Activated gamma-delta T cell treated with anti-CD3 and anti-CD28 coated beads, Interleukin-2, amount 50 U/mL, for 16 hours (primary cell): Measurements from ENCODE around the gene SCCPDH.
"Not testable (repeated sequence)": the region's sequence is repeated elsewhere in the genome, so short reads cannot be mapped to it uniquely, and the experiment has no call there.

Source experiments
- DNase-seq: peaks from one replicate; pipeline ENCODE4 v3.0.0-alpha.2; 2020; ENCODE audit warnings: low read depth

Gene SCCPDH

GRCh38 chr1:246708166-246708565 lies 16.0 kb upstream of the SCCPDH start:
- DNase-seq: no peak

GRCh38 chr1:246709196-246709595 lies 15.0 kb upstream of the SCCPDH start:
- DNase-seq: no peak

GRCh38 chr1:246709835-246710234 lies 14.4 kb upstream of the SCCPDH start:
- no peak for DNase-seq

- DNase-seq: no peak
Measured at GRCh38 chr1:246711548-246712003, 12.6 kb upstream of the SCCPDH start.

GRCh38 chr1:246712428-246712827 lies 11.8 kb upstream of the SCCPDH start:
- not testable (repeated sequence) for DNase-seq

GRCh38 chr1:246719361-246719760 lies 4.8 kb upstream of the SCCPDH start:
- DNase-seq: not testable (repeated sequence)

GRCh38 chr1:246720814-246721213 lies 3.4 kb upstream of the SCCPDH start:
- not testable (repeated sequence) for DNase-seq

- DNase-seq: no peak
Measured at GRCh38 chr1:246722720-246723119, 1.5 kb upstream of the SCCPDH start.

- DNase-seq: no peak
Measured at GRCh38 chr1:246724731-246725095, 504 bp downstream of the SCCPDH start.

GRCh38 chr1:246725191-246725590 lies 982 bp downstream of the SCCPDH start:
- no peak for DNase-seq

- DNase-seq: no peak
Measured at GRCh38 chr1:246726255-246726679, 2.1 kb downstream of the SCCPDH start.

GRCh38 chr1:246726881-246727280 lies 2.7 kb downstream of the SCCPDH start:
- DNase-seq: no peak

- DNase-seq: no peak
Measured at GRCh38 chr1:246727594-246727993, 3.4 kb downstream of the SCCPDH start.

- no peak for DNase-seq
Measured at GRCh38 chr1:246728311-246728710, 4.1 kb downstream of the SCCPDH start.

- DNase-seq: not testable (repeated sequence)
Measured at GRCh38 chr1:246729040-246729439, 4.8 kb downstream of the SCCPDH start.

GRCh38 chr1:246730839-246731238 lies 6.6 kb downstream of the SCCPDH start:
- no peak for DNase-seq

GRCh38 chr1:246731873-246732272 lies 7.7 kb downstream of the SCCPDH start:
- DNase-seq: not testable (repeated sequence)

- DNase-seq: no peak
Measured at GRCh38 chr1:246733704-246734103, 9.5 kb downstream of the SCCPDH start.

GRCh38 chr1:246734866-246735265 lies 10.7 kb downstream of the SCCPDH start:
- DNase-seq: no peak

- no peak for DNase-seq
Measured at GRCh38 chr1:246735735-246736134, 11.5 kb downstream of the SCCPDH start.

- DNase-seq: no peak
Measured at GRCh38 chr1:246742396-246742795, 18.2 kb downstream of the SCCPDH start.

- not testable (repeated sequence) for DNase-seq
Measured at GRCh38 chr1:246746155-246746554, 21.9 kb downstream of the SCCPDH start.

- no peak for DNase-seq
Measured at GRCh38 chr1:246748006-246748405, 23.8 kb downstream of the SCCPDH start.

- no peak for DNase-seq
Measured at GRCh38 chr1:246748867-246749266, 24.7 kb downstream of the SCCPDH start.

GRCh38 chr1:246750752-246751151 lies 26.5 kb downstream of the SCCPDH start:
- DNase-seq: no peak
